ENCODE results near the gene SEL1L3. TPM values are rescaled to one million over a fixed set of nuclear protein-coding genes. Genes with fewer than 3 reads are reported as not detected.

The SEL1L3 gene
- total and polyA plus RNA-seq, 12 donors, result 1.4 to 9.8 (median 3.5) TPM

- H3K36me3 ChIP-seq, result peaks cover 0 to 23% (median 0%) of the 10 kb centered on the region in 9 donors
- no peaks in the 10 kb centered on the region for H3K27me3 ChIP-seq
- WGBS, 2 donors, result 70 to 80% methylated on average over 12 of the region's 12 CpGs
- no peak overlapping the region for H3K4me3 ChIP-seq
- no peak for ATAC-seq
- intact Hi-C loops (cut with DNase I), result no loop called here
- no peaks in the 10 kb centered on the region for H3K9me3 ChIP-seq
- no peak for TF ChIP-seq CTCF (IDR thresholded peaks at IDR 0.05)
- H3K27ac ChIP-seq, result no peak overlapping the region
- DNase-seq, result no peak
- H3K4me1 ChIP-seq, result no peaks in the 10 kb centered on the region
Measured at GRCh38 chr4:25795566-25796454, 67.0 kb downstream of the SEL1L3 start.

- WGBS, 2 donors, result 96 to 98% methylated on average over 4 of the region's 4 CpGs
- ATAC-seq, result no peak
- no peak for DNase-seq
- no peak overlapping the region for H3K4me3 ChIP-seq
- H3K27ac ChIP-seq, result no peak overlapping the region
- no peaks in the 10 kb centered on the region for H3K4me1 ChIP-seq
- H3K9me3 ChIP-seq, result no peaks in the 10 kb centered on the region
- no peak for TF ChIP-seq CTCF (IDR thresholded peaks at IDR 0.05)
- peaks cover 0 to 23% (median 0%) of the 10 kb centered on the region in 9 donors for H3K36me3 ChIP-seq
- H3K27me3 ChIP-seq, result no peaks in the 10 kb centered on the region
- intact Hi-C loops (cut with DNase I), result no loop called here
Measured at GRCh38 chr4:25795091-25795490, 67.7 kb downstream of the SEL1L3 start.

- ATAC-seq (no peak), DNase-seq (no peak)
- no peak overlapping the region for H3K4me3 ChIP-seq
- no peak overlapping the region for H3K27ac ChIP-seq
- H3K4me1 ChIP-seq, result no peaks in the 10 kb centered on the region
- TF ChIP-seq CTCF (IDR thresholded peaks at IDR 0.05), result no peak
- intact Hi-C loops (cut with DNase I), result no loop called here
- 92% methylated on average over 4 of the region's 4 CpGs for WGBS, 2 donors
- peaks cover 0 to 17% (median 0%) of the 10 kb centered on the region in 9 donors for H3K36me3 ChIP-seq
- no peaks in the 10 kb centered on the region for H3K9me3 ChIP-seq
- no peaks in the 10 kb centered on the region for H3K27me3 ChIP-seq
Measured at GRCh38 chr4:25792876-25793275, 69.9 kb downstream of the SEL1L3 start.

- DNase-seq, result no peak
- peak in 1 of 8 donors; percentile 44 for ATAC-seq
- Histone ChIP-seq H3K4me1 (no peaks in the 10 kb centered on the region), H3K4me3 (no peak overlapping the region), H3K27me3 (no peaks in the 10 kb centered on the region), H3K36me3 (peaks cover 0 to 18% (median 0%) of the 10 kb centered on the region in 9 donors), H3K27ac (no peak overlapping the region), H3K9me3 (no peaks in the 10 kb centered on the region)
- intact Hi-C loops (cut with DNase I), result no loop called here
- WGBS, 2 donors, result 75 to 83% methylated on average over 5 of the region's 5 CpGs
- TF ChIP-seq CTCF (IDR thresholded peaks at IDR 0.05), result peak in 8 of 9 donors; percentile 7 to 54 (median 38)
Measured at GRCh38 chr4:25792200-25792791, 70.5 kb downstream of the SEL1L3 start.
